ENCODE data around the gene GRAP2. TPM values are rescaled to one million over a fixed set of nuclear protein-coding genes. Genes with fewer than 3 reads are reported as not detected.

The GRAP2 gene
- total RNA-seq, 3 donors from 2014 or later (not counting 1 experiment from before 2014, with no cell fraction given) = 65.1 to 97.3 (median 92.2) TPM

DNA sequence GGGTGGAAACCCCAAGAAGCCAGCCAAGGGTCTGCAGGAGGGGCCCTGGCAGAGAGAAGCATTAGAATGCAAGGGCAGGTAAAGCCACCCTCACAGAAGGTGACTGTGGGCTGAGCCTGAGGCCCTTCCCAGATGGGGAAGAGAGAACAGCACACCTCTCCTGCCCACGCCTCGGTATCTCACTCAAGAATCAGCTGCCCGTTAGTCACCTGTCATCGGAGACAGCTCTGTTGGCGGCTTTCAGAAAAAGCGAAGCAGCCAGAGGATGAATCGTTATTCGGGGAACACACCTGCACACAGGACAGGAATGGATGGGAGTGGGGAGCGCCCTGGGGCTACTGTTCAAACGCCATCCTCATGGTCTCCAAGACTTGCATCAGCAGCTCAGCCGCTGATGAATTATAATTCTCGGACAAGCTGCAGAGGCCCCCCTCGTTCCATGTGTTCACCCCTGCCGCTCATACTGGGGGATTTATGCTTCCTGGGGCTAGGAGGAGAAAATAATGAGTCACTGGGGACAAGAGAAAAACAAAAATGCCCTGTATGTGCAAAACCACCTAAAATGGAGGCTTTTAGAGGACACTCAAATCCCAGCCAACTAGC, 37.7 kb downstream of the GRAP2 start:
- no peaks in the 10 kb centered on the region for H3K9me3 Mint-ChIP-seq
- peak overlapping the region; percentile 68 to 72 for H3K27ac Mint-ChIP-seq
- intact Hi-C loops (cut with micrococcal nuclease) = no loop called here
- DNase-seq (peak in 1 of 2 donors; percentile 49), ATAC-seq (no peak)
- H3K9me3 ChIP-seq (ENCODE audit: control insufficient read depth, insufficient read depth, low read length) = no peaks in the 10 kb centered on the region
- H3K4me3 Mint-ChIP-seq = no peak overlapping the region
- WGBS (ENCODE audit: insufficient coverage) = 91% methylated on average over 14 of the region's 14 CpGs
- H3K4me3 ChIP-seq (ENCODE audit: low read length) = no peak overlapping the region
- H3K36me3 Mint-ChIP-seq = no peaks in the 10 kb centered on the region
- no peaks in the 10 kb centered on the region for H3K27me3 ChIP-seq (ENCODE audit: control insufficient read depth, insufficient read depth, low read length)
- no peaks in the 10 kb centered on the region for H3K27me3 Mint-ChIP-seq (ENCODE audit: low read depth in 2 of 2)
- peaks cover 81 to 83% of the 10 kb centered on the region in 2 donors for H3K4me1 Mint-ChIP-seq
- H3K27ac ChIP-seq (ENCODE audit: low read length) = no peak overlapping the region
- H3K36me3 ChIP-seq (ENCODE audit: control insufficient read depth, insufficient read depth, low read length) = no peaks in the 10 kb centered on the region
- TF ChIP-seq, protein P1, sequence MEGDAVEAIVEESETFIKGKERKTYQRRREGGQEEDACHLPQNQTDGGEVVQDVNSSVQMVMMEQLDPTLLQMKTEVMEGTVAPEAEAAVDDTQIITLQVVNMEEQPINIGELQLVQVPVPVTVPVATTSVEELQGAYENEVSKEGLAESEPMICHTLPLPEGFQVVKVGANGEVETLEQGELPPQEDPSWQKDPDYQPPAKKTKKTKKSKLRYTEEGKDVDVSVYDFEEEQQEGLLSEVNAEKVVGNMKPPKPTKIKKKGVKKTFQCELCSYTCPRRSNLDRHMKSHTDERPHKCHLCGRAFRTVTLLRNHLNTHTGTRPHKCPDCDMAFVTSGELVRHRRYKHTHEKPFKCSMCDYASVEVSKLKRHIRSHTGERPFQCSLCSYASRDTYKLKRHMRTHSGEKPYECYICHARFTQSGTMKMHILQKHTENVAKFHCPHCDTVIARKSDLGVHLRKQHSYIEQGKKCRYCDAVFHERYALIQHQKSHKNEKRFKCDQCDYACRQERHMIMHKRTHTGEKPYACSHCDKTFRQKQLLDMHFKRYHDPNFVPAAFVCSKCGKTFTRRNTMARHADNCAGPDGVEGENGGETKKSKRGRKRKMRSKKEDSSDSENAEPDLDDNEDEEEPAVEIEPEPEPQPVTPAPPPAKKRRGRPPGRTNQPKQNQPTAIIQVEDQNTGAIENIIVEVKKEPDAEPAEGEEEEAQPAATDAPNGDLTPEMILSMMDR (IDR thresholded peaks at IDR 0.05) = no peak
- H3K4me1 ChIP-seq (ENCODE audit: control insufficient read depth, insufficient read depth, low read length) = peaks cover 44% of the 10 kb centered on the region

DNA sequence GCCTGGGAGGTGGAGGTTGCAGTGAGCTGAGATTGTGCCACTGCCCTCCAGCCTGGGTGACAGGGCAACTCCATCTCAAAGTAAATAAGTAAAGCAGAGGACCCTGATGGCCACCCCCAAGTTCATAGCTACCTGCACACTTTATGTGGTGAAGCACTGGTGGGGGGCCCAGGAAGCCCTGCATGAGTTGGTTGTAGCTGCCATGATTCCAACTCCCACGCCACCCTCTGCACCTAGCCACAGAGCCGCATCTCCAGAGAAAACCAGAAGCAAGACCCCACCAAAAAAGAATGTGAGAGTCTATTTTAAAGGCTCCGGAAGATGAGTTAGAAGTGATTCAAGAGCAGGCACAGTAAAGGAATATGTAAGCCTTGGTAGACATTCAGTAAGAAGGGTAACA, 38.9 kb downstream of the GRAP2 start:
- Histone ChIP-seq H3K9me3 (ENCODE audit: control insufficient read depth, insufficient read depth, low read length) (no peaks in the 10 kb centered on the region), H3K27ac (ENCODE audit: low read length) (no peak overlapping the region), H3K4me1 (ENCODE audit: control insufficient read depth, insufficient read depth, low read length) (peaks cover 51% of the 10 kb centered on the region), H3K36me3 (ENCODE audit: control insufficient read depth, insufficient read depth, low read length) (no peaks in the 10 kb centered on the region), H3K27me3 (ENCODE audit: control insufficient read depth, insufficient read depth, low read length) (no peaks in the 10 kb centered on the region), H3K4me3 (ENCODE audit: low read length) (no peak overlapping the region)
- Mint-ChIP-seq H3K9me3 (no peaks in the 10 kb centered on the region), H3K27me3 (ENCODE audit: low read depth in 2 of 2) (no peaks in the 10 kb centered on the region), H3K4me1 (peaks cover 82% of the 10 kb centered on the region in 2 donors), H3K4me3 (no peak overlapping the region), H3K27ac (peak overlapping the region; percentile 71 to 78), H3K36me3 (no peaks in the 10 kb centered on the region)
- ATAC-seq (no peak), DNase-seq (no peak)
- WGBS (ENCODE audit: insufficient coverage) = 83% methylated on average over 1 of the region's 3 CpGs
- intact Hi-C loops (cut with micrococcal nuclease) = loop anchor here (5.0 kb wide), 1 partner anchor 318 kb away; no protein-coding TSS in a partner anchor
- TF ChIP-seq, protein P1 (IDR thresholded peaks at IDR 0.05) = no peak

DNA sequence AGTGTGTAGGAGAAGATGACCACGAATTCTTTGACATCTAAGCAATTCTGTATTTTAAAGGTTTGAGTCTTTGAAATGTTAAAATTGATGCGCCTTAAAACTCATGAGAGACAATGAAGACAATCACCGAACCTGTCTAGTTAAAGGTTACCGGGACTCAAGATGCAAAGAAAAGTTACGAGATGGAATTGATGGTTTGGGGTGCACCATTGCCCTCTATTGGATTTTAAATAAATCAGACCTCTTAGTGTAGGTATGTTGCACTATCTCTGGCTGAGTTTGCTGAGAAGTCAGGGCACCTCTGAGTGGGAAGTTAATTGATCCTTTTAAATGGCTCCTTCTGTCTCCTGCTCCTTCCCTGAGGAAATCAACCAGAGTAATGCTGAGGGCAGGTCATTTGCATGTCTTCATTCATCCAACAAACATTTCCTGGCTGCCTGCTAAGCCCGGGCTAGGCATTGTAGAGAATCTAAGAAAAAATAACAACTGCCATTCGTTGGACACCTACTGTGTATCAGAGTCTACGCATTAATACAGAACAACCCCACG, 39.9 kb downstream of the GRAP2 start:
- DNase-seq (peak in 1 of 2 donors; percentile 85), ATAC-seq (peak; percentile 52 to 73 (median 72))
- Mint-ChIP-seq H3K4me3 (no peak overlapping the region), H3K4me1 (peaks cover 79% of the 10 kb centered on the region in 2 donors), H3K27me3 (ENCODE audit: low read depth in 2 of 2) (no peaks in the 10 kb centered on the region), H3K36me3 (no peaks in the 10 kb centered on the region), H3K27ac (peak overlapping the region; percentile 71 to 78), H3K9me3 (no peaks in the 10 kb centered on the region)
- intact Hi-C loops (cut with micrococcal nuclease) = loop anchor here (5.0 kb wide), 1 partner anchor 319 kb away; no protein-coding TSS in a partner anchor
- Histone ChIP-seq H3K27ac (ENCODE audit: low read length) (no peak overlapping the region), H3K4me1 (ENCODE audit: control insufficient read depth, insufficient read depth, low read length) (peaks cover 48% of the 10 kb centered on the region), H3K4me3 (ENCODE audit: low read length) (no peak overlapping the region), H3K9me3 (ENCODE audit: control insufficient read depth, insufficient read depth, low read length) (no peaks in the 10 kb centered on the region), H3K27me3 (ENCODE audit: control insufficient read depth, insufficient read depth, low read length) (no peaks in the 10 kb centered on the region), H3K36me3 (ENCODE audit: control insufficient read depth, insufficient read depth, low read length) (no peaks in the 10 kb centered on the region)
- TF ChIP-seq, protein P1 (IDR thresholded peaks at IDR 0.05) = peak; percentile 34
- WGBS (ENCODE audit: insufficient coverage) = 66% methylated on average over 9 of the region's 9 CpGs

Measured in natural killer cell (primary cell).